NCI-H1930 (cell line): ENCODE results near the gene KRI1.

ENCODE experiments used
- DNase-seq, 2 experiments: peaks; one replicate each; lab custom pipeline; 2025; lab: John Stamatoyannopoulos, UW

Gene KRI1

GRCh38 chr19:10518444-10519361, 47.1 kb downstream of the KRI1 start:
- no peak for DNase-seq

GRCh38 chr19:10517760-10518443, 47.9 kb downstream of the KRI1 start:
- DNase-seq: no peak

GRCh38 chr19:10517361-10517759, 48.5 kb downstream of the KRI1 start, which contains the start of gene S1PR5:
S1PR5 (minus strand) TSS chr19:10517447; CDS start chr19:10515011, 2,436 bp downstream.
- no peak for DNase-seq

GRCh38 chr19:10516671-10517286, 49.0 kb downstream of the KRI1 start:
- DNase-seq: no peak

- no peak for DNase-seq
Observed at GRCh38 chr19:10516064-10516385, 49.8 kb downstream of the KRI1 start.

GRCh38 chr19:10514211-10515145, 51.3 kb downstream of the KRI1 start:
- DNase-seq: peak in 1 of 2 experiments; percentile 28

- no peak for DNase-seq
Observed at GRCh38 chr19:10513223-10513622, 52.6 kb downstream of the KRI1 start.

GRCh38 chr19:10510301-10510802, 55.5 kb downstream of the KRI1 start:
- DNase-seq: peak in 1 of 2 experiments; percentile 5

GRCh38 chr19:10508707-10509106, 57.1 kb downstream of the KRI1 start:
- DNase-seq: no peak

GRCh38 chr19:10508036-10508435, 57.8 kb downstream of the KRI1 start:
- DNase-seq: no peak

GRCh38 chr19:10505583-10506229, 60.1 kb downstream of the KRI1 start:
- no peak for DNase-seq
